Measurements from ENCODE around the gene ADIG.

GRCh38 chr20:38616457-38616856 lies 35.5 kb downstream of the ADIG start:
- no peak for TF ChIP-seq POLR2A (IDR thresholded peaks at IDR 0.05)
- no peak for TF ChIP-seq CTCF (IDR thresholded peaks at IDR 0.05)

Measured in ovary (tissue), 3 donors.